GM23338 (cell line): ENCODE results near the gene ZCCHC14.
"Not testable (repeated sequence)": the region's sequence is repeated elsewhere in the genome, so short reads cannot be mapped to it uniquely, and the experiment has no call there.

Experiments
- CREB1 ChIP-seq: fragments of 250-450 bp; sonication (Bioruptor Pico); IDR thresholded peaks from 2 replicates; pipeline ENCODE4 v1.5.0; 2020; ENCODE audit warnings: low read depth, mild to moderate bottlenecking, moderate library complexity
- EZH2 ChIP-seq: fragments of 200-600 bp; sonication (generic); IDR thresholded peaks from one replicate; pipeline ENCODE4 v1.8.0; 2017; ENCODE audit warnings: antibody characterized with exemption, mild to moderate bottlenecking, low read depth; ENCODE audit not compliant: unreplicated experiment
- EZH2phosphoT487 ChIP-seq: fragments of 200-600 bp; sonication (generic); IDR thresholded peaks from one replicate; pipeline ENCODE4 v1.8.1; 2018; ENCODE audit warnings: antibody characterized with exemption; ENCODE audit not compliant: unreplicated experiment
- JUNB ChIP-seq: IDR thresholded peaks from one replicate; pipeline ENCODE4 v1.6.1; 2016; ENCODE audit warnings: antibody characterized with exemption; ENCODE audit not compliant: unreplicated experiment
- NANOG ChIP-seq: IDR thresholded peaks from 2 replicates; pipeline ENCODE4 v1.6.1; 2016; ENCODE audit warnings: antibody characterized with exemption, borderline replicate concordance
- POLR2AphosphoS5 ChIP-seq: IDR thresholded peaks from 2 replicates; pipeline ENCODE4 v1.6.1; 2016; ENCODE audit warnings: antibody characterized with exemption, low read depth
- STAT1 ChIP-seq: IDR thresholded peaks from one replicate; pipeline ENCODE4 v1.6.1; 2016; ENCODE audit warnings: antibody characterized with exemption; ENCODE audit not compliant: unreplicated experiment
- ZNF114 ChIP-seq: fragments of 250-450 bp; sonication (Bioruptor Pico); IDR thresholded peaks from 2 replicates; pipeline ENCODE4 v1.5.0; 2020; ENCODE audit warnings: mild to moderate bottlenecking, moderate library complexity
- ZNF331 ChIP-seq: fragments of 250-450 bp; sonication (Bioruptor Pico); IDR thresholded peaks from 2 replicates; pipeline ENCODE4 v1.5.0; 2020; ENCODE audit warnings: low read depth, mild to moderate bottlenecking, moderate library complexity
- TF ChIP-seq, protein P1 (sequence below), 2 experiments: fragments of 200-600 bp in 1 of 2; sonication (generic) in 1 of 2; conservative IDR thresholded peaks; 2 replicates each; pipeline versions ENCODE4 v1.5.1 to v1.6.1; 2016 to 2017; ENCODE audit warnings: antibody characterized with exemption in 2 of 2, low read depth in 2 of 2, mild to moderate bottlenecking in 2 of 2, moderate library complexity in 1 of 2
- TF ChIP-seq, protein P2 (sequence below): IDR thresholded peaks from 2 replicates; pipeline ENCODE4 v1.6.1; 2016; ENCODE audit warnings: antibody characterized with exemption
- TF ChIP-seq, protein P3 (sequence below): IDR thresholded peaks from one replicate; pipeline ENCODE4 v1.6.1; 2018; ENCODE audit warnings: antibody characterized with exemption; ENCODE audit not compliant: unreplicated experiment
- TF ChIP-seq, protein P4 (sequence below): fragments of 250-450 bp; sonication (Bioruptor Pico); IDR thresholded peaks from 2 replicates; pipeline ENCODE4 v1.5.0; 2020; ENCODE audit warnings: mild to moderate bottlenecking, moderate library complexity

DNA sequence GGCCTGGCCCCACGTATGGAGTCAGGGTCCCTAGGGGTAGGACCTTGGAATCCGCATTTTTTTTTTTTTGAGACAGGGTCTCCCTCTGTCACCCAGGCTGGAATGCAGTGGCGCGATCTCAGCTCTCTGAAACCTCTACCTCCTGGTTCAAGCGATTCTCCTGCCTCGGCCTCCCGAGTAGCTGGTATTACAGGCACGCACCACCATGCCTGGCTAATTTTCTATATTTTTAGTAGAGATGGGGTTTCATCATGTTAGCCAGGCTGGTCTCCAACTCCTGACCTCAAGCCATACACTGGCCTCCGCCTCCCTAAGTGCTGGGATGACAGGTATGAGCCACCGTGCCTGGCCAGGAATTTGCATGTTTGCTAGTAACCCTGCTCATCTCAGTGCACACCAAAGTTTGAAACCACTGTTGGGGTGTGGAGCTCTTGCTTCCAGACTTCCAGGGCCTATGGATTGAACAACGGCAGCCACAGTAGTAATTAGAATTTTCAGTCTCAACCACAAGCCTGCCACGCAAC is 5.0 kb upstream of the ZCCHC14 start:
- TF ChIP-seq, protein P1, sequence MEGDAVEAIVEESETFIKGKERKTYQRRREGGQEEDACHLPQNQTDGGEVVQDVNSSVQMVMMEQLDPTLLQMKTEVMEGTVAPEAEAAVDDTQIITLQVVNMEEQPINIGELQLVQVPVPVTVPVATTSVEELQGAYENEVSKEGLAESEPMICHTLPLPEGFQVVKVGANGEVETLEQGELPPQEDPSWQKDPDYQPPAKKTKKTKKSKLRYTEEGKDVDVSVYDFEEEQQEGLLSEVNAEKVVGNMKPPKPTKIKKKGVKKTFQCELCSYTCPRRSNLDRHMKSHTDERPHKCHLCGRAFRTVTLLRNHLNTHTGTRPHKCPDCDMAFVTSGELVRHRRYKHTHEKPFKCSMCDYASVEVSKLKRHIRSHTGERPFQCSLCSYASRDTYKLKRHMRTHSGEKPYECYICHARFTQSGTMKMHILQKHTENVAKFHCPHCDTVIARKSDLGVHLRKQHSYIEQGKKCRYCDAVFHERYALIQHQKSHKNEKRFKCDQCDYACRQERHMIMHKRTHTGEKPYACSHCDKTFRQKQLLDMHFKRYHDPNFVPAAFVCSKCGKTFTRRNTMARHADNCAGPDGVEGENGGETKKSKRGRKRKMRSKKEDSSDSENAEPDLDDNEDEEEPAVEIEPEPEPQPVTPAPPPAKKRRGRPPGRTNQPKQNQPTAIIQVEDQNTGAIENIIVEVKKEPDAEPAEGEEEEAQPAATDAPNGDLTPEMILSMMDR (conservative IDR thresholded peaks at IDR 0.05; ENCODE audit: low read depth in 2 of 2), result not testable (repeated sequence)
- TF ChIP-seq NANOG; POLR2AphosphoS5; JUNB; EZH2; CREB1; EZH2phosphoT487; ZNF114; STAT1; ZNF331 (CRISPR knock-in tag): not testable (repeated sequence)
- TF ChIP-seq, protein P2, sequence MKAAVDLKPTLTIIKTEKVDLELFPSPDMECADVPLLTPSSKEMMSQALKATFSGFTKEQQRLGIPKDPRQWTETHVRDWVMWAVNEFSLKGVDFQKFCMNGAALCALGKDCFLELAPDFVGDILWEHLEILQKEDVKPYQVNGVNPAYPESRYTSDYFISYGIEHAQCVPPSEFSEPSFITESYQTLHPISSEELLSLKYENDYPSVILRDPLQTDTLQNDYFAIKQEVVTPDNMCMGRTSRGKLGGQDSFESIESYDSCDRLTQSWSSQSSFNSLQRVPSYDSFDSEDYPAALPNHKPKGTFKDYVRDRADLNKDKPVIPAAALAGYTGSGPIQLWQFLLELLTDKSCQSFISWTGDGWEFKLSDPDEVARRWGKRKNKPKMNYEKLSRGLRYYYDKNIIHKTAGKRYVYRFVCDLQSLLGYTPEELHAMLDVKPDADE, result not testable (repeated sequence)
- TF ChIP-seq, protein P3, sequence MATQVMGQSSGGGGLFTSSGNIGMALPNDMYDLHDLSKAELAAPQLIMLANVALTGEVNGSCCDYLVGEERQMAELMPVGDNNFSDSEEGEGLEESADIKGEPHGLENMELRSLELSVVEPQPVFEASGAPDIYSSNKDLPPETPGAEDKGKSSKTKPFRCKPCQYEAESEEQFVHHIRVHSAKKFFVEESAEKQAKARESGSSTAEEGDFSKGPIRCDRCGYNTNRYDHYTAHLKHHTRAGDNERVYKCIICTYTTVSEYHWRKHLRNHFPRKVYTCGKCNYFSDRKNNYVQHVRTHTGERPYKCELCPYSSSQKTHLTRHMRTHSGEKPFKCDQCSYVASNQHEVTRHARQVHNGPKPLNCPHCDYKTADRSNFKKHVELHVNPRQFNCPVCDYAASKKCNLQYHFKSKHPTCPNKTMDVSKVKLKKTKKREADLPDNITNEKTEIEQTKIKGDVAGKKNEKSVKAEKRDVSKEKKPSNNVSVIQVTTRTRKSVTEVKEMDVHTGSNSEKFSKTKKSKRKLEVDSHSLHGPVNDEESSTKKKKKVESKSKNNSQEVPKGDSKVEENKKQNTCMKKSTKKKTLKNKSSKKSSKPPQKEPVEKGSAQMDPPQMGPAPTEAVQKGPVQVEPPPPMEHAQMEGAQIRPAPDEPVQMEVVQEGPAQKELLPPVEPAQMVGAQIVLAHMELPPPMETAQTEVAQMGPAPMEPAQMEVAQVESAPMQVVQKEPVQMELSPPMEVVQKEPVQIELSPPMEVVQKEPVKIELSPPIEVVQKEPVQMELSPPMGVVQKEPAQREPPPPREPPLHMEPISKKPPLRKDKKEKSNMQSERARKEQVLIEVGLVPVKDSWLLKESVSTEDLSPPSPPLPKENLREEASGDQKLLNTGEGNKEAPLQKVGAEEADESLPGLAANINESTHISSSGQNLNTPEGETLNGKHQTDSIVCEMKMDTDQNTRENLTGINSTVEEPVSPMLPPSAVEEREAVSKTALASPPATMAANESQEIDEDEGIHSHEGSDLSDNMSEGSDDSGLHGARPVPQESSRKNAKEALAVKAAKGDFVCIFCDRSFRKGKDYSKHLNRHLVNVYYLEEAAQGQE, result not testable (repeated sequence)
- TF ChIP-seq, protein P4, sequence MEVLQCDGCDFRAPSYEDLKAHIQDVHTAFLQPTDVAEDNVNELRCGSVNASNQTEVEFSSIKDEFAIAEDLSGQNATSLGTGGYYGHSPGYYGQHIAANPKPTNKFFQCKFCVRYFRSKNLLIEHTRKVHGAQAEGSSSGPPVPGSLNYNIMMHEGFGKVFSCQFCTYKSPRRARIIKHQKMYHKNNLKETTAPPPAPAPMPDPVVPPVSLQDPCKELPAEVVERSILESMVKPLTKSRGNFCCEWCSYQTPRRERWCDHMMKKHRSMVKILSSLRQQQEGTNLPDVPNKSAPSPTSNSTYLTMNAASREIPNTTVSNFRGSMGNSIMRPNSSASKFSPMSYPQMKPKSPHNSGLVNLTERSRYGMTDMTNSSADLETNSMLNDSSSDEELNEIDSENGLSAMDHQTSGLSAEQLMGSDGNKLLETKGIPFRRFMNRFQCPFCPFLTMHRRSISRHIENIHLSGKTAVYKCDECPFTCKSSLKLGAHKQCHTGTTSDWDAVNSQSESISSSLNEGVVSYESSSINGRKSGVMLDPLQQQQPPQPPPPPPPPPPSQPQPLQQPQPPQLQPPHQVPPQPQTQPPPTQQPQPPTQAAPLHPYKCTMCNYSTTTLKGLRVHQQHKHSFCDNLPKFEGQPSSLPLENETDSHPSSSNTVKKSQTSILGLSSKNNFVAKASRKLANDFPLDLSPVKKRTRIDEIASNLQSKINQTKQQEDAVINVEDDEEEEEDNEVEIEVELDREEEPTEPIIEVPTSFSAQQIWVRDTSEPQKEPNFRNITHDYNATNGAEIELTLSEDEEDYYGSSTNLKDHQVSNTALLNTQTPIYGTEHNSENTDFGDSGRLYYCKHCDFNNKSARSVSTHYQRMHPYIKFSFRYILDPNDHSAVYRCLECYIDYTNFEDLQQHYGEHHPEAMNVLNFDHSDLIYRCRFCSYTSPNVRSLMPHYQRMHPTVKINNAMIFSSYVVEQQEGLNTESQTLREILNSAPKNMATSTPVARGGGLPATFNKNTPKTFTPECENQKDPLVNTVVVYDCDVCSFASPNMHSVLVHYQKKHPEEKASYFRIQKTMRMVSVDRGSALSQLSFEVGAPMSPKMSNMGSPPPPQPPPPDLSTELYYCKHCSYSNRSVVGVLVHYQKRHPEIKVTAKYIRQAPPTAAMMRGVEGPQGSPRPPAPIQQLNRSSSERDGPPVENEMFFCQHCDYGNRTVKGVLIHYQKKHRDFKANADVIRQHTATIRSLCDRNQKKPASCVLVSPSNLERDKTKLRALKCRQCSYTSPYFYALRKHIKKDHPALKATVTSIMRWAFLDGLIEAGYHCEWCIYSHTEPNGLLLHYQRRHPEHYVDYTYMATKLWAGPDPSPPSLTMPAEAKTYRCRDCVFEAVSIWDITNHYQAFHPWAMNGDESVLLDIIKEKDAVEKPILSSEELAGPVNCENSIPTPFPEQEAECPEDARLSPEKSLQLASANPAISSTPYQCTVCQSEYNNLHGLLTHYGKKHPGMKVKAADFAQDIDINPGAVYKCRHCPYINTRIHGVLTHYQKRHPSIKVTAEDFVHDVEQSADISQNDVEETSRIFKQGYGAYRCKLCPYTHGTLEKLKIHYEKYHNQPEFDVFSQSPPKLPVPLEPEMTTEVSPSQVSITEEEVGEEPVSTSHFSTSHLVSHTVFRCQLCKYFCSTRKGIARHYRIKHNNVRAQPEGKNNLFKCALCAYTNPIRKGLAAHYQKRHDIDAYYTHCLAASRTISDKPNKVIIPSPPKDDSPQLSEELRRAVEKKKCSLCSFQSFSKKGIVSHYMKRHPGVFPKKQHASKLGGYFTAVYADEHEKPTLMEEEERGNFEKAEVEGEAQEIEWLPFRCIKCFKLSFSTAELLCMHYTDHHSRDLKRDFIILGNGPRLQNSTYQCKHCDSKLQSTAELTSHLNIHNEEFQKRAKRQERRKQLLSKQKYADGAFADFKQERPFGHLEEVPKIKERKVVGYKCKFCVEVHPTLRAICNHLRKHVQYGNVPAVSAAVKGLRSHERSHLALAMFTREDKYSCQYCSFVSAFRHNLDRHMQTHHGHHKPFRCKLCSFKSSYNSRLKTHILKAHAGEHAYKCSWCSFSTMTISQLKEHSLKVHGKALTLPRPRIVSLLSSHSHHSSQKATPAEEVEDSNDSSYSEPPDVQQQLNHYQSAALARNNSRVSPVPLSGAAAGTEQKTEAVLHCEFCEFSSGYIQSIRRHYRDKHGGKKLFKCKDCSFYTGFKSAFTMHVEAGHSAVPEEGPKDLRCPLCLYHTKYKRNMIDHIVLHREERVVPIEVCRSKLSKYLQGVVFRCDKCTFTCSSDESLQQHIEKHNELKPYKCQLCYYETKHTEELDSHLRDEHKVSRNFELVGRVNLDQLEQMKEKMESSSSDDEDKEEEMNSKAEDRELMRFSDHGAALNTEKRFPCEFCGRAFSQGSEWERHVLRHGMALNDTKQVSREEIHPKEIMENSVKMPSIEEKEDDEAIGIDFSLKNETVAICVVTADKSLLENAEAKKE (CRISPR knock-in tag), result not testable (repeated sequence)
